Rectal smooth muscle tissue (tissue), 1 donor: Measurements from ENCODE around the gene KANSL3.
"Not testable (repeated sequence)": the region's sequence is repeated elsewhere in the genome, so short reads cannot be mapped to it uniquely, and the experiment has no call there.

Experiments used
- H3K27ac ChIP-seq: one replicate; pipeline ENCODE4 v1.7.0; 2013; ENCODE audit warnings: low read depth, low read length, inconsistent platforms
- H3K27me3 ChIP-seq: one replicate; pipeline ENCODE4 v1.7.0; 2013; ENCODE audit warnings: low read length; ENCODE audit not compliant: control insufficient read depth, insufficient read depth
- H3K36me3 ChIP-seq: one replicate; pipeline ENCODE4 v1.7.0; 2013; ENCODE audit warnings: low read length; ENCODE audit not compliant: control insufficient read depth, insufficient read depth
- H3K4me1 ChIP-seq: one replicate; pipeline ENCODE4 v1.7.0; 2013; ENCODE audit warnings: low read length; ENCODE audit not compliant: control insufficient read depth, insufficient read depth
- H3K4me3 ChIP-seq: one replicate; pipeline ENCODE4 v1.7.0; 2013; ENCODE audit warnings: low read length
- H3K9ac ChIP-seq: one replicate; pipeline ENCODE4 v1.7.0; 2013; ENCODE audit warnings: low read length

Gene KANSL3

DNA sequence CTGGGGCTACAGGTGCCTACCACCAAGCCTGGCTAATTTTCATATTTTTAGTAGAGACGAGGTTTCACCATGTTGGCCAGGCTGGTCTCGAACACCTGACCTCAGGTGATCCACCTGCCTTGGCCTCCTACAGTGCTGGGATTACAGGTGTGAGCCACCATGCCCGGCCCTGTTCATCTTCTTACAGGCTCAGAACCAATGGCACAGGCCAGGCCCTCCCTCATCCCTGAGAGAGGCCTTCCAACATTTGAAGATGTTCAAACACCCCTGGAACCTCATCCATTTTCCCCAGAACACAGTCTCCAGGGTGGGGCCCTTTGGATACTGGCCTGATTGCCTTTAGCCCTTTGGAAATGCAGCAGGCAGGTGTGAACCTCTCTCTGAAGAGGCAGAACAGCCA, 27.6 kb upstream of the KANSL3 start:
- H3K27me3 ChIP-seq, H3K4me3 ChIP-seq, H3K36me3 ChIP-seq, H3K27ac ChIP-seq, H3K9ac ChIP-seq, H3K4me1 ChIP-seq: not testable (repeated sequence)

GRCh38 chr2:96665083-96665569, 27.0 kb upstream of the KANSL3 start:
- Histone ChIP-seq H3K9ac (no peak overlapping the region), H3K4me3 (no peak overlapping the region), H3K36me3 (no peaks in the 10 kb centered on the region), H3K27ac (no peak overlapping the region), H3K4me1 (no peaks in the 10 kb centered on the region), H3K27me3 (no peaks in the 10 kb centered on the region)

DNA sequence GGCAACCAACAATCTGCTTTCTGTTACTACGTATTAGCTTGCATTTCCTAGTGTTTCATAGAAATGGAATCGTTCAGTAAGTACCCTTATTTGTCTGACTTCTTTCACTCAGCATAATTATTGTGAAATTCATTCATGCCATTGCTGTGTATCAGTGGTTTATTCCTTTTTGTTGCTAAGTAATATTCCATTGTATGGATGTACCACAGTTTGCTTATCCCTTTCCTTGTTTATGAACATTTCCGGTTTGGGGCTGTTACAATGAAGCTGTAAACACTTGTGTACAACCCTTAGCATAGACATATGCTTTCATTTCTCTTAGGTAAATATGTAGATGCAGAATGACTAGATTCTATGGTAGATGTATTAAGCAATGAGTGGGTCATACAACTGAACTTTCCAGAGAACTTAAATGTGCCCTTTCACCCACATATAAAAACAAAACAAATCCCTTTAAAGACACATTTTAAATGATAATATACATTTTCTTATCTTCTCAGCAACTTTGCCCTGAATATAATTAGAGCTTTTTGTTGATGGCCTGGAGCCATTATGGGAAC, 26.3 kb upstream of the KANSL3 start:
- Histone ChIP-seq H3K27me3 (no peaks in the 10 kb centered on the region), H3K36me3 (no peaks in the 10 kb centered on the region), H3K4me3 (no peak overlapping the region), H3K9ac (no peak overlapping the region), H3K27ac (no peak overlapping the region), H3K4me1 (no peaks in the 10 kb centered on the region)

DNA sequence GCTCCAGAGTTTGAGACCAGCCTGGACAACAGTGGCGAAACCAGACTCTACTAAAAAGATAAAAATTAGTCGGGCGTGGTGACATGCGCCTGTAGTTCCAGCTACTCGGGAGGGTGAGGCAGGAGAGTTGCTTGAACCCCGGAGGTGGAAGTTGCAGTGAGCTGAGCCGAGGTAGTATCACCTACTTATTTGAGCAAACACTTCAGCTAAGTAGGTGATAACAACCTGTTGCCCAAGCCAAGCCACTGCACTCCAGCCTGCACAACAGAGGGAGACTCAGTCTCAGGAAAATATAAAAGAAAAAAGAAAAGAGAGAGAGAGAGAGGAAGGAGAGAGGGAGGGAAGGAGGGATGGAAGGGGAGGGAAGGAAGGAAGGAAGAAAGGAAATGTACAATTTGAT, 25.7 kb upstream of the KANSL3 start:
- H3K9ac ChIP-seq, result no peak overlapping the region
- H3K4me1 ChIP-seq, result no peaks in the 10 kb centered on the region
- H3K36me3 ChIP-seq, result no peaks in the 10 kb centered on the region
- no peak overlapping the region for H3K27ac ChIP-seq
- H3K27me3 ChIP-seq, result no peaks in the 10 kb centered on the region
- H3K4me3 ChIP-seq, result no peak overlapping the region

DNA sequence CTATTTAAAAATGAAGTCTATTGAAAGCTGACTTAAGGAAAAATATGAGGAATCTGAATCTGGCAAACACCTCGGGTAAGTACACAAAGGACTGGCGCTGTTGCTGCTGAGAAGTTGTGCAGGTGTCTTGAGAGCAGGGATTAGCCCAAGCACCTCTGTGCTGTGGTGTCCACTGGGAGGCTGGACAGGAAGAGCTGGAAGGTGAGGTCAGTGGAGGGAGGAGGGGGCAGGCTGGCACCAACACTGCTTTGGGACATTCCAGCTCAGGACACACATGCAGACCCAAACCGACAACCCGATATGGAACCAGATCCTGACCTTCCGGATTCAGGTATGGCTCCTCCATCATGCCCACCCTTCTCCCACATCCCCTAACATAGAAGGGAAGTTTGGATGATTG, 25.1 kb upstream of the KANSL3 start:
- no peak overlapping the region for H3K27ac ChIP-seq
- H3K9ac ChIP-seq, result no peak overlapping the region
- H3K36me3 ChIP-seq, result no peaks in the 10 kb centered on the region
- H3K4me3 ChIP-seq, result no peak overlapping the region
- H3K4me1 ChIP-seq, result no peaks in the 10 kb centered on the region
- no peaks in the 10 kb centered on the region for H3K27me3 ChIP-seq

DNA sequence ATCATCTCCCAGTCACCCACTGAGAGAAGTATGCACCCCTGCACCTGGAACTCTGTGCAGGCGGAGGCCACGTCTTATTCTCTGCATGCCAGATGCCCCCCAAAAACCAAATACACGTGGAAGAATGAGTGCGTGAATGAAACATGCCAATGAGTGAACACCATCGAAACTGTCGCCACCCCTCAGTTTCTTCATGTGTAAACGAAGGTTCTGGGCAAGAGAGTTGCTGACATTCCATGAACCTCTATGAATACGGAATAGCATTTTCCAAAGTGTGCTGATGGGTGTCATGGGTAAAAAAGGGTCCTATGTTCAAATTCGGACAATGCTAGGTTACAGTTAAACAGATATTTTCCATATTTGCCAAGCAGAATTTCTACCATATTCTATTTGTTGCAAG, 24.2 kb upstream of the KANSL3 start:
- Histone ChIP-seq H3K4me3 (no peak overlapping the region), H3K9ac (no peak overlapping the region), H3K4me1 (no peaks in the 10 kb centered on the region), H3K27ac (no peak overlapping the region), H3K27me3 (no peaks in the 10 kb centered on the region), H3K36me3 (no peaks in the 10 kb centered on the region)

GRCh38 chr2:96661324-96661723, 23.2 kb upstream of the KANSL3 start:
- Histone ChIP-seq H3K9ac (no peak overlapping the region), H3K4me3 (no peak overlapping the region), H3K36me3 (no peaks in the 10 kb centered on the region), H3K27ac (no peak overlapping the region), H3K27me3 (no peaks in the 10 kb centered on the region), H3K4me1 (no peaks in the 10 kb centered on the region)

DNA sequence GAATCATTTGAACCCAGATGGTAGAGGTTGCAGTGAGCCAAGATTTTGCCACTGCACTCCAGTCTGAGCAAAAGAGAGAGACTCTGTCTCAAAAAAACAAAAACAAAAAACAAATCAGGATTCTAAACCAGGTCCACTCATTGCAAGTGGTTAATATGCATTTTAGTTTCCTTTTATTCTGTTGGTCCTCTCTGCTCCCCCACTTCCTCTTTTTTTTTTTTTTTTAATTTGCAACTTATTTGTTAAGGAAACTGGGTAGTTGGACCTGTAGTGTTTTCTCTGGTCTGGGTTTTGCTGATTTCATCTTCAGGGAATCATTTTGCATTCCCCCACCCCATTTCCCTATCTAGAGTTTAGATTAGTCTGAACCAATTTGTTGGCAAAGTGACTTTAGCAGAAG, 18.4 kb upstream of the KANSL3 start:
- H3K4me1 ChIP-seq, result no peaks in the 10 kb centered on the region
- H3K27ac ChIP-seq, result no peak overlapping the region
- H3K27me3 ChIP-seq, result no peaks in the 10 kb centered on the region
- H3K4me3 ChIP-seq, result no peak overlapping the region
- H3K36me3 ChIP-seq, result no peaks in the 10 kb centered on the region
- no peak overlapping the region for H3K9ac ChIP-seq

DNA sequence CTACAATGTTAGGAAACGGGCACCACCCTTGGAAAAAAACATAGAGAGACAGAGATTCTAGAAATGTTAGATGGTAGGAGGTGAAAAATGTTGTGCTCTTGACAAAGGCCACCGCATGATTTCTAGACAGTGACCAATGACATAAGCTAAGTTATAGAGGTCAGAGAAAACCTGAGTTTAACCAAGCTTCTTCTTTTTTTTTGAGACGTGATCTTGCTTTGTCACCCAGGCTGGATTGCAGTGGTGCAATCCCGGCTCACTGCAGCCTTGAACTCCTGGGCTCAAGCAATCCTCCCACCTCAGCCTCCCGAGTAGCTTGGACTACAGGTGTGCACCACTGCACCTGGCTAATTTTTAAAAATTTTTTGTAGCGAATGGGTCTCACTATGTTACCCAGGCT, 17.4 kb upstream of the KANSL3 start:
- H3K9ac ChIP-seq, result no peak overlapping the region
- no peaks in the 10 kb centered on the region for H3K4me1 ChIP-seq
- no peak overlapping the region for H3K4me3 ChIP-seq
- no peaks in the 10 kb centered on the region for H3K36me3 ChIP-seq
- no peaks in the 10 kb centered on the region for H3K27me3 ChIP-seq
- H3K27ac ChIP-seq, result no peak overlapping the region

- H3K4me3 ChIP-seq, H3K27me3 ChIP-seq, H3K27ac ChIP-seq, H3K36me3 ChIP-seq, H3K4me1 ChIP-seq, H3K9ac ChIP-seq: not testable (repeated sequence)
Observed at GRCh38 chr2:96654791-96655190, 16.7 kb upstream of the KANSL3 start.

DNA sequence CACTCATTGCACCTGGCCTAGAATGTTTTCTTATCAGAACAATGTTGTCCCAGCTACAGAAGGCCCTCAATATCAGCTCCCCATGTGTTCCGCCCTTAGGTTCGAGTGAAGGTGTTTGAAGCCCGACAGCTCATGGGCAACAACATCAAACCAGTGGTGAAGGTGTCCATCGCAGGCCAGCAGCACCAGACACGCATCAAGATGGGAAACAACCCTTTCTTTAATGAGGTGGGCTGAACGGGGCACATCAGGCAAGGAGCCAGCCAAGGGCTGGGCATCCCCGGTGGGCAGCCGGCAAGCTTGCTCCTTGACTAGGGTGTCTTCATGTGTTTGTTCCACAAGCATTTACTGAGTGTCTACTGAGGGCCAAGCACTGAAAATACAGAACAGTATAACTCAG, 13.7 kb upstream of the KANSL3 start:
- no peaks in the 10 kb centered on the region for H3K27me3 ChIP-seq
- no peaks in the 10 kb centered on the region for H3K4me1 ChIP-seq
- no peak overlapping the region for H3K27ac ChIP-seq
- no peaks in the 10 kb centered on the region for H3K36me3 ChIP-seq
- H3K9ac ChIP-seq, result no peak overlapping the region
- no peak overlapping the region for H3K4me3 ChIP-seq

- Histone ChIP-seq H3K4me1 (no peaks in the 10 kb centered on the region), H3K27ac (no peak overlapping the region), H3K36me3 (no peaks in the 10 kb centered on the region), H3K9ac (no peak overlapping the region), H3K27me3 (no peaks in the 10 kb centered on the region), H3K4me3 (no peak overlapping the region)
Observed at GRCh38 chr2:96649342-96649741, 11.2 kb upstream of the KANSL3 start.

DNA sequence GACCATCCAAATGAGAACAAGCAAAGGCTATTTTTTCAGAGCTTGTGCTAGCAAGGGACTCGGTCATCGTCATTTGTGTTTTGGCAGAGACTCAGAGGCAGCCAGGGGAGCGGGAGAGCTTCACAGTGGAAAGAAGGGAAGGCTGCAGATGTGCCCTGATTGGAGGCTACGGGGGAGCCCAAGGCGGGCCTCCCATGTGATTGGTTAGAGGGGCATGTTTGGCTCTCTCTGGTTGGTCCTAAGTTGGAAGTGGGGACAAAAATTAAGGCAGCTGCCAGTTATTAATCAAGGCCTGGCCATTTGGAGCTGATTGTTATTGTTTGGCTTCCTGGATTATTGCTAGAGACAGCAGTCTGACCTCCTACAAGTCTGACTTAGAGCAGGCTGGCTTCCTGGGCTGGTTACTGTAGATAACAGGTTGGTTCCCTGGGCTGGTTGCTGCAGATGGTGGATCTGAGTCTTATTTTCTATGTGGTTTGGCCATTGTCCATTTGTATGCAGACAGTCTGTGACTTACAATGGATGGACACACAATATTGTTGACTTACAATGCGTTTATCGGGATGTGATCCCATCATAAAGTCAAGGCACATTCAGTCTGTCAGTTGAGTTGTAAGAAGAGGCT, 10.3 kb upstream of the KANSL3 start:
- no peak overlapping the region for H3K9ac ChIP-seq
- no peak overlapping the region for H3K27ac ChIP-seq
- no peak overlapping the region for H3K4me3 ChIP-seq
- no peaks in the 10 kb centered on the region for H3K36me3 ChIP-seq
- no peaks in the 10 kb centered on the region for H3K4me1 ChIP-seq
- no peaks in the 10 kb centered on the region for H3K27me3 ChIP-seq
